Keratinocyte (primary cell): ENCODE measurements around the gene SIM2. TPM values are rescaled to one million over a fixed set of nuclear protein-coding genes. Genes with fewer than 3 reads are reported as not detected.
"Not testable (repeated sequence)": the region's sequence is repeated elsewhere in the genome, so short reads cannot be mapped to it uniquely, and the experiment has no call there.

Experiments used
- DNase-seq: peaks from one replicate; pipeline ENCODE4 v3.0.0-alpha.2; 2011; ENCODE audit warnings: low read depth, missing footprints, low spot score
- FAIRE-seq: peaks from 2 replicates; lab custom pipeline; 2011; peaks lifted over from hg19 to GRCh38; lab: Jason Lieb, UNC
- H2AFZ ChIP-seq: 2 replicates; pipeline ENCODE4 v1.6.0; 2012; ENCODE audit warnings: low read length, control low read depth, inconsistent platforms; ENCODE audit not compliant: control insufficient read depth
- H3K27ac ChIP-seq: 2 replicates; pipeline ENCODE4 v1.5.1; 2011; ENCODE audit warnings: low read length; ENCODE audit not compliant: control insufficient read depth, insufficient read depth
- H3K27me3 ChIP-seq: 3 replicates; pipeline ENCODE4 v1.6.0; 2011; ENCODE audit warnings: low read length; ENCODE audit not compliant: control insufficient read depth, insufficient read depth; ENCODE audit errors: extremely low read depth
- H3K36me3 ChIP-seq, 2 experiments: 2 replicates in 1 of 2; 3 replicates in 1 of 2; pipeline ENCODE4 v1.5.1; 2011; ENCODE audit warnings: low read length in 2 of 2, mild to moderate bottlenecking in 1 of 2; ENCODE audit not compliant: control insufficient read depth in 2 of 2, insufficient read depth in 2 of 2; ENCODE audit errors: extremely low read depth in 1 of 2
- H3K4me1 ChIP-seq: 3 replicates; pipeline ENCODE4 v1.5.1; 2011; ENCODE audit warnings: low read length; ENCODE audit not compliant: control insufficient read depth, insufficient read depth; ENCODE audit errors: extremely low read depth
- H3K4me2 ChIP-seq: 3 replicates; pipeline ENCODE4 v1.6.0; 2011; ENCODE audit warnings: low read depth, low read length; ENCODE audit not compliant: control insufficient read depth, insufficient read depth; ENCODE audit errors: extremely low read depth
- H3K4me3 ChIP-seq, 3 experiments: fragments of 200-600 bp in 1 of 3; sonication (generic) in 1 of 3; 2 replicates in 2 of 3; 3 replicates in 1 of 3; pipeline ENCODE4 v1.5.1; 2011 to 2016; ENCODE audit warnings: low read length in 3 of 3, mild to moderate bottlenecking in 3 of 3, control low read depth in 2 of 3, inconsistent platforms in 1 of 3, low read depth in 1 of 3, mixed read lengths in 1 of 3, mixed run types in 1 of 3, moderate library complexity in 1 of 3; ENCODE audit not compliant: control insufficient read depth in 2 of 3, insufficient read depth in 2 of 3; ENCODE audit errors: extremely low read depth in 1 of 3
- H3K79me2 ChIP-seq: 2 replicates; pipeline ENCODE4 v1.6.0; 2012; ENCODE audit warnings: low read length; ENCODE audit not compliant: control insufficient read depth, insufficient read depth
- H3K9ac ChIP-seq: 3 replicates; pipeline ENCODE4 v1.6.0; 2011; ENCODE audit warnings: low read length; ENCODE audit not compliant: control insufficient read depth, insufficient read depth; ENCODE audit errors: extremely low read depth
- H3K9me1 ChIP-seq: 3 replicates; pipeline ENCODE4 v1.6.0; 2011; ENCODE audit warnings: low read length; ENCODE audit not compliant: control insufficient read depth, insufficient read depth; ENCODE audit errors: extremely low read depth
- H3K9me3 ChIP-seq: 2 replicates; pipeline ENCODE4 v1.5.1; 2012; ENCODE audit warnings: low read depth, low read length; ENCODE audit not compliant: control insufficient read depth
- H4K20me1 ChIP-seq: 3 replicates; pipeline ENCODE4 v1.6.0; 2011; ENCODE audit warnings: low read length; ENCODE audit not compliant: control insufficient read depth, insufficient read depth; ENCODE audit errors: extremely low read depth
- CTCF ChIP-seq, 3 experiments: IDR thresholded peaks in 1 of 3; conservative IDR thresholded peaks in 1 of 3; optimal IDR thresholded peaks in 1 of 3; 2 replicates in 2 of 3; 3 replicates in 1 of 3; pipeline versions ENCODE3 to v1.5.1; 2011; ENCODE audit warnings: low read length in 3 of 3, mild to moderate bottlenecking in 3 of 3, moderate library complexity in 2 of 3, control low read depth in 1 of 3, inconsistent platforms in 1 of 3; ENCODE audit not compliant: insufficient read depth in 2 of 3; ENCODE audit errors: extremely low read depth in 1 of 3
- EZH2 ChIP-seq: IDR thresholded peaks from one replicate; pipeline ENCODE4 v1.6.1; 2012; ENCODE audit warnings: inconsistent platforms, mild to moderate bottlenecking, low read length, moderate library complexity
- dilution Hi-C: fragments of 300-500 bp; cut with MboI; formaldehyde crosslinking; loops from one replicate; pipeline ENCODE4 v1.7.0; 2020; ENCODE audit warnings: low sequenced_read_pairs; ENCODE audit not compliant: extremely low pct_ligation_motif_present
- polyA plus RNA-seq, 5 experiments: library from polyadenylated mRNA; depleted of rRNA in 3 of 5; stranded (reverse) in 3 of 5; stranded (forward) in 1 of 5; unstranded in 1 of 5; fragments of >200 nt; gene quantifications; 1 replicate in 1 of 5; 2 replicates in 3 of 5; 3 replicates in 1 of 5; pipeline versions ENCODE4 v1.2.1 to v1.2.3, GENCODE V29; 2011 to 2012; ENCODE audit warnings: missing spikeins in 2 of 5, low read depth in 1 of 5, low replicate concordance in 1 of 5

Gene SIM2
- polyA plus RNA-seq, 1 donor (not counting 4 experiments of a cell fraction or from before 2014, with no cell fraction given), result 0.05 TPM

GRCh38 chr21:36654796-36655325 is 44.1 kb upstream of the SIM2 start:
- Histone ChIP-seq H3K4me2 (no peak overlapping the region), H3K9me1 (no peaks in the 10 kb centered on the region), H3K36me3 (no peaks in the 10 kb centered on the region), H3K9me3 (no peaks in the 10 kb centered on the region), H3K4me3 (no peak overlapping the region), H3K79me2 (no peaks in the 10 kb centered on the region), H3K4me1 (no peaks in the 10 kb centered on the region), H4K20me1 (no peaks in the 10 kb centered on the region), H3K27ac (no peak overlapping the region), H3K27me3 (no peaks in the 10 kb centered on the region), H2AFZ (no peak overlapping the region), H3K9ac (no peak overlapping the region)
- no peak for TF ChIP-seq CTCF (optimal IDR thresholded peaks at IDR 0.05 in 1 of 3, IDR thresholded peaks at IDR 0.05 in 1 of 3, conservative IDR thresholded peaks at IDR 0.05 in 1 of 3; ENCODE audit: extremely low read depth in 1 of 3, insufficient read depth in 2 of 3, low read length in 3 of 3)
- TF ChIP-seq EZH2, result no peak
- FAIRE-seq (no peak), DNase-seq (no peak)
- dilution Hi-C loops, result no loop called here

GRCh38 chr21:36656138-36656537 is 42.8 kb upstream of the SIM2 start:
- FAIRE-seq, result no peak
- peak; percentile 21 for DNase-seq
- Histone ChIP-seq H3K36me3 (no peaks in the 10 kb centered on the region), H3K79me2 (no peaks in the 10 kb centered on the region), H3K4me3 (no peak overlapping the region), H3K4me2 (no peak overlapping the region), H3K9ac (no peak overlapping the region), H4K20me1 (no peaks in the 10 kb centered on the region), H3K4me1 (no peaks in the 10 kb centered on the region), H3K9me1 (no peaks in the 10 kb centered on the region), H2AFZ (no peak overlapping the region), H3K27ac (no peak overlapping the region), H3K27me3 (no peaks in the 10 kb centered on the region), H3K9me3 (no peaks in the 10 kb centered on the region)
- dilution Hi-C loops, result no loop called here
- TF ChIP-seq EZH2 (no peak), CTCF (optimal IDR thresholded peaks at IDR 0.05 in 1 of 3, IDR thresholded peaks at IDR 0.05 in 1 of 3, conservative IDR thresholded peaks at IDR 0.05 in 1 of 3; ENCODE audit: extremely low read depth in 1 of 3, insufficient read depth in 2 of 3, low read length in 3 of 3) (no peak)

- H3K27me3 ChIP-seq, H3K4me1 ChIP-seq, H3K27ac ChIP-seq, FAIRE-seq, H3K4me2 ChIP-seq, H2AFZ ChIP-seq, dilution Hi-C loops, H3K9ac ChIP-seq, H3K36me3 ChIP-seq, H3K9me3 ChIP-seq, H3K4me3 ChIP-seq, H3K79me2 ChIP-seq, H3K9me1 ChIP-seq, H4K20me1 ChIP-seq, DNase-seq: not testable (repeated sequence)
Observed at GRCh38 chr21:36657290-36657689, 41.6 kb upstream of the SIM2 start.
